HG03064 (cell line): Measurements from ENCODE around the gene CASKIN2.

Experiments
- ATAC-seq: cut with Tn5 transposase; IDR thresholded peaks from one replicate; pipeline ENCODE4 v1.9.1; 2021; ENCODE audit warnings: low read depth; ENCODE audit not compliant: unreplicated experiment

CASKIN2 gene

DNA sequence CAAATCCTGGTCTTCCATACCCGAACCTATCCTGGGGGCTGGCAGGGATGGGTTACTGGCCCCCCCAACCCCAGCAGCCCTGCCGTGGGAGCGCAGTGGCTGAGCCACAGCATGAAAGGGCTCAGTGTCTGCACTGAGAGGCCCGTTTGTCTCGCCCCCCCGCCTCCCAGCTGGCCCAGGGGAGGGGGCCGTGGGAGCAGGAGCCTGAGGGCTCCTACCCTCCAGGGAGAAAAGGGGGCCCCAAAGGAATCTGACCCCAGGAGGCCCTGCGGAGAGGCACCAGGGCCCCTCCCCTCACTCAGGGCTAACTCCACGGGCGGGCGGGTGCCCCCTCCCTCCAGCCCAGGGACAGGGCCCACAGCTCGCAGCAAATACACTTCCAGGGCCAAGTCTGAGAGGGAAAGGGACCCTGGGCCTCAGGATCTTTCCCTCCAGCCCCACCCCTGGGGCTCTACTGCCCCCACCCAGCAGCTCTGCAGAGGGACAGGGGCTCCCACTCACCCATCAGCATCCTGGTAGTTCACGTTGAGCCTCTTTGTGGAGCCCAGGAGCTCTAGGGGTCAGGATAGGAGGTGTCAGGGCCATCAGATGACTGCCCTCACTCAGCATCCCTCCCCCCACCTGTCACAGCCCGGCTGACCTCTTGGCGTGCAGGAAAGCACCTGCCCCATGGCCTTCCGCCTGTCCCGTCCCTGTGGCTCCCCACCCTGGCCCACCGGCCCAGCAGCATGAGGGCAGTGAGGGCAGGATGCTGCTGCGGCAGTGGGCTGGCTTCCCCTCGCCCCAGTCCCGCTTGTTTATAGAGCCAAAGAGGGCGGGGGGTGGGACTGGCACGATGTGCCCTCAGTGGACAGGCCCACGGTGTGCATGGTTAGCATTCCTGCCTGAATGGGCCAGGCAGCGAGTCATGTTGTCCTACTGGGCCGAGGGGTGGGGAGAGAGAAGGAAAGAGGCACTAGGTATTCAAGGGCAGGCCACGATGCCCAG is 7.3 kb downstream of the CASKIN2 start:
- ATAC-seq: no peak

DNA sequence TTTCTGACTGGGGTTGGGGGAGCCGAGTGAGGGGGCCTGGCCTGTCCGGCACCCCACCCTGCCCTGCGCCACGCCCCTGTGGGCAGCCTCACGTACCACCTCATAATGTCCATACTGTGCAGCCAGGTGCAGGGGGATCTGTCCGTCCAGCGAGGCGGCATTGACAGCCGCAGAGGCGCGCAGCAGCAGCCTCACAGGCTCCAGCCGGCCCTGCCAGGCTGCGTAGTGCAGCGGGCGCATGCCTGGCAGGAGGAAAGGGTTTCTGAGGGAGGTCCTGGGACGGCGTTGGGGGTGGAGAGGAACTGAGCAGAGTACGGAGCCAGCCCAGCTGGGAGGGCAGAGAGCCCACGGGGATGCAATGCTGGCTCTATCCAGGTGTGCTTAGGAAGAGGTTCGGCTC is 8.4 kb downstream of the CASKIN2 start:
- no peak for ATAC-seq

DNA sequence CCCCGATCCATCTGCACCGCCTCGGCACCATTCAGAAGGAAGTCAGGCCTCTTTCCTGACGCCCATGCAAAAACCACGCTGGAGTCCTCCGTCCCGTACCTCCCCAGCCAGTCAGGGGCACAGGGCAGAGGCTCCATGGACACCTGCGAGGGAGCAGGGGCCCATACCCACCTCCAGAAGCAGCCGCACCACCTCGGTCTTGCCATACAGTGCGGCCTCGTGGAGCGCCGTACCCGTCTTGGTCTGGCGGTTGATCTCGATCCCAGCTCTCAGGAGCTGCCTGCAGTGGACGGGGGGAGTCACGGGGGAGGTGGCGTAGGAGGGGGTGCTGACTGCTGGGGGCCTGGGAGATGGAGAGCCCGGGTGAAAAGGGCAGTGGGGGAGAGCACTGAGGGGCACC is 9.2 kb downstream of the CASKIN2 start:
- ATAC-seq: no peak

GRCh38 chr17:75505640-75506039 is 9.7 kb downstream of the CASKIN2 start:
- ATAC-seq: no peak

DNA sequence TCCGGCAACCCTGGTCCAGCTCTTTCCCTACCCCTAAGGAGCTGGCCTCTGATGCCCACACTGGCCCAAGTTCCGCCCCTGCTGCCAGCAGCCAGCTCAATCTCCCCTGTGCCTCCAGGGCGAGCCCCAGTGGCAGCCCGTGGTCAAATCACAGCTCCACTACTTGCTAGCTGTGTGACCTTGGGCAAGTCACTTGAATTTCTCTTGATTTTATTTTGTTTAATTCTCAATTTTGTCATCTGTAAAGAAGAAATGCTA is 10.3 kb downstream of the CASKIN2 start:
- ATAC-seq: no peak

GRCh38 chr17:75504347-75505151 is 10.8 kb downstream of the CASKIN2 start:
- ATAC-seq: no peak

DNA sequence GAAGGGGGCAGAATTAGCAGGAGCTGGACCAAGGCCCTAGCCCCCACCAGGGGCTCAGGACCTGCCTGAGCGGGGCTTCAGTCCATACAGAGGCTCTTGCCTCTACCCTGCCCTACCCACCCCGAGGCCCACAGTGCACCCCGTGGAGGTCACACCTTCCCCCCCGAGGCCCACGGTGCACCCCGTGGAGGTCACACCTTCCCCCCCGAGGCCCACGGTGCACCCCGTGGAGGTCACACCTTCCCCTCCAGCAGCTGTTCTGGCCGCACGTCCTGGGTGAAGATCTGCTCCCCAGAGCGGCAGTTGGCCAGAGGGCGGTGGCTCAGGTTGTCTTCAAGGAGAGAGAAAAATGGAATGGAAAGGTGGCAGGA is 11.4 kb downstream of the CASKIN2 start:
- no peak for ATAC-seq

DNA sequence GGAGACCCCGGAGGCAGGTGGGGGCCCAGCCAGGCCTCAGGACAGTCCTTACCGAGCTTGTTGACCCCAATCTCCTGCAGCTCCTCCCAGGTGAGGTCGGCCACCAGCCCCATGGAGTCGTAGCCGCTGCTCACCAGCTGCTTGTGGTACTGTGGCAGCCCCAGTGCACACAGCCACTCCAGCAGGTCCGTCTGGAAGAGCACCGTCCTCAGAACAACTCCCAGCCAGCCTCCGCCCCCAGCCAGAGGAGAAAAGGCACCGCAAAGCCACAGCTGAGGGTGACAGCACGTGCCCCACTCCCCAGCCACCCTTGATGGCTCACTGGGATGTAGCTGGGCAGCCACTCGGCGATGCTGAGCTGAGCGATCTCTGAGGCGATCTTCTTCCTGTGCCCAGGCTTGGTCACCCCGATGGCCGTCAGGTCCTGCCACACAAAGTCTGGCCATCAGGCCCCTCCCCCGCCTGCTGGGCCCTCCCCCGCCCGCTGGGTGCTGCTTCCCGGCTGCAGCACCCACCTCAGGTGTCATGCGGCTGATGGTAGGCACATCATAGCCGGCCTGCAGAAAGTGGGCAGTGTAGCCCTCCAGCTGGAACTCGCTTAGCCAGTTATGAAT is 11.9 kb downstream of the CASKIN2 start:
- no peak for ATAC-seq

GRCh38 chr17:75502721-75503329 is 12.5 kb downstream of the CASKIN2 start:
- ATAC-seq: no peak

- ATAC-seq: no peak
These were observed 13.1 kb downstream of the CASKIN2 start for GRCh38 chr17:75502072-75502720.

DNA sequence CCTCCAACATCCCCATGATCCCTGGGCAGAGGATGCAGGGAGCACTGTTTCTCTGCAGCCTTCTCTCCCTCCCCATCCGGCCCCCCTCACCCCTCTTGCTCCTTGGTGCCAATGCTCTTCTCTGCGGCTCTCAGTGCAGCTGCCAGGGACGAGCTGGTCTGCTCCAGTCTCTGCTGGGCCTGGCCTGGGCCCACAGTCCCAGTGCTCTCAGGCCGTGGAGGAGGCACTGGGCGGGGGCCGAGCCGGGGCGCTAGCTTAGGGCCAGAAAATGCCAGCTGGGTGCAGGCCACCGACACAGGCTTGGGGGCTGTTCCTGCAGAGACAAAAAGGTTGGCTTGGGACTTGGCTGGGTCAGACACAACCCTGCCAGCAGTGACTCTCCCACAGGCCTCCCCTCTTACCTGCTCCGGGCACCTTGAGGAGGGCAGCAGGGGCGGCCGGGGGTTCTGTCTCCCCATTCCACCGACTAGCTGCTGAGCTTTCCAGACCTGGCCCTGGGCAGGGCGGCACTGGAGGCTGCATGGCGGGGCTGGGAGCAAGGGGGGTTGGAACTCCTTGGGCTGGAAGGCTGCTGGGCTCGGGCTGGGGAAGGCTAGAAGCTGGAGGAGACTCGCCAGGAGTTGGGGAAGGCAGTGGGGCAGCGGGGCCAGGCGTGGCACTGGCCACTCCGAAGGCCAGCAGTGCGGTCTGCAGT is 13.8 kb downstream of the CASKIN2 start:
- ATAC-seq: no peak

DNA sequence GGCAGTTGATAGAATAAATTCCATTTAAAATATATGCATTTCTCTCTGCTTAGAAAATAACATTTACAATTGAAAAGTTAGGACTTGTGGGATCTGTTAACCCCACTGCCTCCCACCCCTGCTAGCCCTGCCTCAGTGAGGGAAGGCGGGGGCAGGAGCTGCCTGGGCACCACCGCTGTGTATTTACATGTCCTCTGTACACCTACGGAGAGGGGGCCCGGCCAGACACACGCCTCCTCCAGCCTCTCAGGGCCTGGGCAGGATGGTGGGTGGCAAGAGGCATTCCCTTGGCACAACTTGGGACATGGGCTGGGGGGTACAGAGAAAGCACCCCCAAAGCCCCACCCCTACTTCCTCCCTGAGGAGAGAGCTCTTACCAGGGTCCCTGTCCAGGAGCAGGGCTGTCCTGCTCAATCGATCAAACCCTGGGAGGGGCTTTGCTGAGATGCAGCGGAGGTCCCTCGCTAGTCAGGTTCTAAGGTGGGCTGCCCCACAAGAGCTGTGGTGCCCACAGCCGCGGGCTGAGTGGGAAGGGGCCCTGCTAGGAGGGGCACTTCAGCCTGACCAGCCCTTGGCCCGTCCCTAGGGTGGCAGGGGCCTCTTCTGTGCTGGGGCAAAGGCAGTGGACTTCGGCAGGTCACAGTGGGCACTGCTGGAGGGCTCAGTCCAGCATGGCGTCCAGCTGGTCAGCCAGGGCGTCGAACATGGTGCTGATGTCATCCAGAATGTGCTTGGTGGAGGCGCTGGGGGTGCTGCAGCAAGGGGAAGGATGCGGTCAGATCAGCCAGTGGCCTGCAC is 14.7 kb downstream of the CASKIN2 start:
- ATAC-seq: no peak

- no peak for ATAC-seq
These were observed 15.9 kb downstream of the CASKIN2 start for GRCh38 chr17:75499313-75500022.

DNA sequence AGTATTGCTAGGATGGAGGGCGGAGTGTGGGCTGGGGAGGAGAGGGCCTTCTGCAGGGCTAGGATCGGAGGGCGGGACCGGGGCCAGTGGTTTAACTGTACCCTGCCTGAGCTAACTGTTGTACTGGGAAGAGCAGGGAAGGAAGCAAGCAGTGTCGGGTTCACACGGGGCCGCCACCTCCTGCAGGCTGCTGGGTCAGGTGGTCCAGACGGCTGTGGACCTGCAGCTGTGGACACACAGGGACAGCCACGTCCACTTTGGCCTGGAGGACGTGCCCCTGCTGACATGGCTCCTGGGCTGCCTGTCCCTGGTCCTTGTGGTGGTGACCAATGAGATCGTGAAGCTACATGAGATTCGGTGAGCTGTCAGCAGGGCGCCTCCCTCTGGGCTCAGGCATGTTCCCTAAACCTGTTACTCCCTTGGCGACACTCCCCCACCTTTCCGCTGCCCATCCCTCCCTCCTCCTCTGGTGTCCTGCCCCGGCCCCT is 16.6 kb downstream of the CASKIN2 start:
- ATAC-seq: no peak

DNA sequence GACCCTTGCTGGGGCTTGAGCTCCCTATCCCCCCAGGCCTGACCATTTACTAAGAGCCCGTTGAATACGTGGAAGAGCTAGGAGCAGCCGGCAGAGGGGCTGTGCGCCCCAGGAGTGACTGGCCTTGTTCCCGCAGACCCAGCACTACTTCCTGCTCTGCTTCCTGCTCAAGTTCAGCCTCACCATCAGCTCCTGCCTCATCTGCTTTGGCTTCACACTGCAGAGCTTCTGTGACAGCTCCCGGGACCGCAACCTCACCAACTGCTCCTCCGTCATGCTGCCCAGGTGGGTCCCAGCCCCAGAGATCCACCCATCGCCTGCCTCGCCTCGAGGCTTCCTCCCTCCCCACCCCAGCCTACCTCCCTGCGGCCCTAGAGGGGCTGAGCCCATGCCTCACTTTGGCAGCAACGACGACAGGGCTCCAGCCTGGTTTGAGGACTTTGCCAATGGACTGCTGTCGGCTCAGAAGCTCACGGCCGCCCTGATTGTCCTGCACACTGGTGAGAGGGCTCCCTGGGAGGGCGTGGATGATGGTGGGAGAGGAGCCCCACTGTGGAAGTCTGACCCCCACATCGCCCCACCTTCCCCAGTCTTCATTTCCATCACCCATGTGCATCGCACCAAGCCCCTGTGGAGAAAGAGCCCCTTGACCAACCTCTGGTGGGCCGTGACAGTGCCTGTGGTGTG is 17.2 kb downstream of the CASKIN2 start:
- ATAC-seq: no peak

DNA sequence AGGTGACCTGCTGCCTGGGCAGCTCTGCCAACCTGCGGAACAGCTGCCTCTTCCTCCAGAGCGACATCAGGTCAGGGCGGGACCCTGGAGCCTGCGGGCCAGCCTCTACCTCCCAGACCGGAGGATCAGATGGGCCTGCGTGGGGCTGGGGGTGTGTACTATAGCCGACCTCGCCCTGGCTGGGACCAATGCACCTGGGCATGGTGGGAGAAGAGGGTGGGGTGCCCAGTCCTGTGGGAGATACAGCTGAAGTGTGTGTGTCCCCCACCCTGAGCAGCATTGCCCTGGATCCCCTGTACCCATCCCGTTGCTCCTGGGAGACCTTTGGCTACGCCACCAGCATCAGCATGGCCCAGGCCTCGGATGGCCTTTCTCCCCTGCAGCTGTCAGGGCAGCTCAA is 19.3 kb downstream of the CASKIN2 start:
- no peak for ATAC-seq

- ATAC-seq: no peak
These were observed 20.9 kb downstream of the CASKIN2 start for GRCh38 chr17:75494326-75494877.
